ENCODE results near the gene DLG2. TPM values are rescaled to one million over a fixed set of nuclear protein-coding genes. Genes with fewer than 3 reads are reported as not detected.
"Not testable (repeated sequence)": the region's sequence is repeated elsewhere in the genome, so short reads cannot be mapped to it uniquely, and the experiment has no call there.

DLG2 gene
- total RNA-seq, 1 donor from 2014 or later, result 2.1 TPM

DNA sequence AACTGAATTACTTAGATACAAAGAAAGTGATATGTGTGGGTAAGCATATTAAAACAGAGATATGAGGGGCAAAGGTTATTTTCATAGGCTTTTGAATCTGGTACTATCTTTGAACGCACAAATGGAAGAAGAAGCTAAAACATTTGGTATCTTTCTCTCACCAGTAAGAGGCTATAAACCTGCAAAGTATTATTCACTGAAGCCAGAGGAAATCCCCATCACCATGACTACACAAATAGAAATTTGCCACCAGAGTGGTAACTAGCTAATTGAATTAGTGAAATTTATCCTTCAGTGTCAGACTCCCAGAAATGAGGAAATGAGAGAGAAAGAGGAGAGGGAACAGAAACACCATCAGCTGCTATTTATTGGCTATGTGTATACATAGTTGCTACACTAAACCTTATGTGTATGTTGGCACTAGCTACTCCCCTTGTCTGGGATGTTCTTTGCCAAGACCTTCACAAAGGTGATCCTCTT lies 503.4 kb downstream of the DLG2 start:
- Mint-ChIP-seq H3K36me3 (ENCODE audit: low read depth) (no peaks in the 10 kb centered on the region), H3K9me3 (peaks cover 10% of the 10 kb centered on the region), H3K27me3 (ENCODE audit: insufficient read depth) (no peaks in the 10 kb centered on the region), H3K27ac (no peak overlapping the region), H3K4me3 (no peak overlapping the region), H3K4me1 (ENCODE audit: low read depth) (no peaks in the 10 kb centered on the region)
- intact Hi-C loops (cut with micrococcal nuclease), result no loop called here
- no peak for DNase-seq (ENCODE audit: low spot score)

DNA sequence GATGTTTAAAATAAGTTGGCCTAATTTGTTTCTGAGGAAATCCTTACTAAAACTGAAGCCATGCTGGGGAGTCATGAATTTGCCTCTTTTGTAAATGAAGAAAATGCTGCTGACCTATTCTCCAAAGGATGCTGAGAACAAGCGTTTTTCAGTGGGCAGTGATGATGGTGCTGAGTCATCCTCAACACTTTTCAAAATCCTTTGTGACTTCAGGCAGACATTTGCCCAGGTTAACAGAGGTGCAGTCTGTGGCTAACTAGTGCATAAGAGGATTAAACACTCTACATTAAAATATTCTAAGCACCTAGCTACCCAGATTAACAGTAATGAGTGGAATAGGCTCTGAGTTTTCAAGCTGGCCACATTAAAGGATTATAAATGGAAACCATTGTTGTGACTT lies 509.0 kb downstream of the DLG2 start:
- Mint-ChIP-seq H3K27ac (no peak overlapping the region), H3K9me3 (peaks cover 11% of the 10 kb centered on the region), H3K36me3 (ENCODE audit: low read depth) (no peaks in the 10 kb centered on the region), H3K4me1 (ENCODE audit: low read depth) (no peaks in the 10 kb centered on the region), H3K27me3 (ENCODE audit: insufficient read depth) (no peaks in the 10 kb centered on the region), H3K4me3 (no peak overlapping the region)
- no peak for DNase-seq (ENCODE audit: low spot score)
- intact Hi-C loops (cut with micrococcal nuclease), result no loop called here

DNA sequence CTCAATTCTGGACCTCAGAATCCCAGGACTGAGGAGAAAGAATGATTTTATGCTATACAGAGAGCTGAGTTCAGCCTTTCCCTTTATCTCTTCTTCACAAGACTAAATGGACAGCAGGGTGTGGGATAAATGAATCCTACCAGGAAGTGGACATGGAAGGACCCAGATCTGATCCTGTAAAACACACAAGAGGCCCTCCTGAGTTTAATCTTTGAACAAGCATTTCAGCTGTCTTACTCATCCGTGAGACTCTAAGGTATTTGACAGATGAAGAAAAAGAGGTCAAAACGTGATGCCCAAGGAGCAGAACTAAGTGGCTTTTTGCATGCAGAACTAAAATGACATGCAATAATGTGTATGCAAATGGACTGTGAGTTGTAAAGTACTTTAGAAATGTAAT lies 511.3 kb downstream of the DLG2 start:
- Mint-ChIP-seq H3K4me3 (no peak overlapping the region), H3K27ac (no peak overlapping the region), H3K9me3 (peaks cover 5% of the 10 kb centered on the region), H3K4me1 (ENCODE audit: low read depth) (no peaks in the 10 kb centered on the region), H3K27me3 (ENCODE audit: insufficient read depth) (no peaks in the 10 kb centered on the region), H3K36me3 (ENCODE audit: low read depth) (no peaks in the 10 kb centered on the region)
- DNase-seq (ENCODE audit: low spot score), result no peak
- intact Hi-C loops (cut with micrococcal nuclease), result no loop called here

DNA sequence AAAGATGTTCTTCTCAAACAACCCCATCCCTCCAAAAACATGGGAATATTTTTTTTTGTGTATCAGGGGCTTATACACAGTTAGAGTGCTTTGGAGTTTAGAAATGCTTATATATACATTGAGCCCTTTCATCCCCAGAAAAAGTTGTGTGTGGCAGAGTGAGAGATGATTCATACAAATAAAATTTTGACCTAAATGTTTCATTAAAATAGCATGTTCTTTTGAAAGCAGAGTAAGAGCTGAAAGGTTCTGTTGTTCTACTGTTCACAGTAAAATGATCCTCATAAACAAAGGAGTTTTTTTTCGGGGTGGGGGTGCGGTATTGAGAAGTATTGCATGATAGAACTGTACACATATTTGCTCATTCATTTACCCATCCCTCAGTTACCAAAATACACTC lies 512.4 kb downstream of the DLG2 start:
- H3K9me3 Mint-ChIP-seq, result peaks cover 8% of the 10 kb centered on the region
- H3K27me3 Mint-ChIP-seq (ENCODE audit: insufficient read depth), result no peaks in the 10 kb centered on the region
- no peak overlapping the region for H3K27ac Mint-ChIP-seq
- no peaks in the 10 kb centered on the region for H3K36me3 Mint-ChIP-seq (ENCODE audit: low read depth)
- intact Hi-C loops (cut with micrococcal nuclease), result no loop called here
- no peak for DNase-seq (ENCODE audit: low spot score)
- H3K4me1 Mint-ChIP-seq (ENCODE audit: low read depth), result peaks cover 5% of the 10 kb centered on the region
- no peak overlapping the region for H3K4me3 Mint-ChIP-seq

DNA sequence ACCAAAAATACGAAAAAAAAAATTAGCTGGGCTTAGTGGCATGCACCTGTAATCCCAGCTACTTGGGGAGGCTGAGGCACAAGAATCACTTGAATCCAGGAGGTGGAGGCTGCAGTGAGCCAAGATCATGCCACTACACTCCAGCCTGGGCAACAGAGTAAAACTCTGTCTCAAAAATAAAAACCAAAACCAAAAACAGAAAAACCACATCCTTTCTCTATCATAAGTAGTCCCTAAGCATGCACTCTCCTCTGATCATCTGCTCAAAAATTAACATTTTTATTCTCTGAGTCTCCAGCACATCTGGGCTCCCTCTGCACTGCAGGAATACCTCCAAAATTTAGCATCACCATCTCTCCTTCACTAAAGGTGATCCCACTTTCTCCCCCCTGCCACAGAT lies 516.9 kb downstream of the DLG2 start:
- H3K4me3 Mint-ChIP-seq; intact Hi-C loops (cut with micrococcal nuclease); H3K36me3 Mint-ChIP-seq (ENCODE audit: low read depth); DNase-seq (ENCODE audit: low spot score); H3K27me3 Mint-ChIP-seq (ENCODE audit: insufficient read depth); H3K4me1 Mint-ChIP-seq (ENCODE audit: low read depth); H3K27ac Mint-ChIP-seq: not testable (repeated sequence)
- H3K9me3 Mint-ChIP-seq, result peaks cover 11% of the 10 kb centered on the region

DNA sequence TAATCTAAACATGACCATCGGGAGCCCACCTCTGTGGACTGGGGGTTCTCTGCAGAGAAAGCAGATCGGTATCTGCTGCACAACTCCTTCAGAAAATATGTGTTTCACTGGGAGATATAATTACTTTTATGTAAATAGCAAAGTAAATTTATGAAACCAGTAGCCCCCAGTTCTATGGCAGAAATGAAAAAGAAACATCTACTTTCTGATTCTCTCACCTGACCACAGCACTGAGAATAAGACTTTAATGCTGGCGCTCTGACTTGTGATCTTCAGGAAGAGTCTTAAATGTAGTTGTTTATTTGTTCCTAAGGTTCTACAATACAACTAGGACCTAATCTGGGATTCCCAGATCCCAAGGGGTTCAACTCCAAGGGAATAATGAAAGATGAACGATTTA lies 518.0 kb downstream of the DLG2 start:
- Mint-ChIP-seq H3K4me3 (no peak overlapping the region), H3K4me1 (ENCODE audit: low read depth) (peaks cover 5% of the 10 kb centered on the region), H3K9me3 (peaks cover 18% of the 10 kb centered on the region), H3K36me3 (ENCODE audit: low read depth) (no peaks in the 10 kb centered on the region), H3K27me3 (ENCODE audit: insufficient read depth) (no peaks in the 10 kb centered on the region), H3K27ac (no peak overlapping the region)
- intact Hi-C loops (cut with micrococcal nuclease), result loop anchor here (10.0 kb wide), 1 partner anchor 64 kb away; no protein-coding TSS in a partner anchor
- no peak for DNase-seq (ENCODE audit: low spot score)

DNA sequence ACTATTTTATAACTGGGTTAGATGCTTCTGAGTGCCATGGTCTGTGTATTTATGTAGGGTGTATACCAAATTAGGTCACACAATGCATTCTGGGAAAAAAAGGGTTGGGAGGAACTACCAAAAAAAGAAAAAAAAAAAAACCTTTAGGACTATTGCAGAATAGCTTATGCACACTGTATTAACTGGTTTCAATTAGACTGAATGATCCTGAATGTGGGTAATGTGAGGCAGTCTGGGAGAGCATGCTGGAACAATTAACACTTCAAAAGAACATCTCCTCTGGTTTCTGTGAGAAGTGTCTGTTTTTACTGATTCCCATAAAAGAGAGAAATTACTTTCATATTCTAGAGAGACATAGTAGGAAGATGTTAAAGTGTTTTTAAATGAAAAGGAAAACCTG lies 521.3 kb downstream of the DLG2 start:
- Mint-ChIP-seq H3K27ac (no peak overlapping the region), H3K36me3 (ENCODE audit: low read depth) (no peaks in the 10 kb centered on the region), H3K27me3 (ENCODE audit: insufficient read depth) (no peaks in the 10 kb centered on the region), H3K4me1 (ENCODE audit: low read depth) (peaks cover 5% of the 10 kb centered on the region), H3K4me3 (no peak overlapping the region), H3K9me3 (peaks cover 14% of the 10 kb centered on the region)
- intact Hi-C loops (cut with micrococcal nuclease), result loop anchor here (10.0 kb wide), 1 partner anchor 61 kb away; no protein-coding TSS in a partner anchor
- DNase-seq (ENCODE audit: low spot score), result no peak

DNA sequence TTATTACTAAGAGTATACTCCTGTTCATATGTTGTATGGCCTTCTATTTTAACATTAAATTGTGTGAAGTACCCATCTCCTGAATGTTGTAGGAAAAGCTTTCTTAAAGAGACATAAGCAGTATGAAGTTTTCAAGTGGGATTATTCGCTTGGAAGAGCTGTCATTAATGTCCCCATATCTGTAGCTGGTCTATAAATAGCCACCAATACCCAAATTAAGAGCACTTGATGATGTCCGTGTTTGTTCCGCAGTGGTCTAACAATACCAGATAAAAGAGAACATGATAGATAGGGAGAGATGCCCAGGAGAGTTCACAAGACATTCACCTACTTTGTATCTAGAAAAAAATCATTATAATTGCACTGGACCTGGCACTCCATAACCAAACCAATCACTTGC lies 527.6 kb downstream of the DLG2 start:
- Mint-ChIP-seq H3K9me3 (peaks cover 31% of the 10 kb centered on the region), H3K36me3 (ENCODE audit: low read depth) (no peaks in the 10 kb centered on the region), H3K4me3 (no peak overlapping the region), H3K27ac (no peak overlapping the region), H3K4me1 (ENCODE audit: low read depth) (no peaks in the 10 kb centered on the region), H3K27me3 (ENCODE audit: insufficient read depth) (no peaks in the 10 kb centered on the region)
- intact Hi-C loops (cut with micrococcal nuclease), result no loop called here
- no peak for DNase-seq (ENCODE audit: low spot score)

DNA sequence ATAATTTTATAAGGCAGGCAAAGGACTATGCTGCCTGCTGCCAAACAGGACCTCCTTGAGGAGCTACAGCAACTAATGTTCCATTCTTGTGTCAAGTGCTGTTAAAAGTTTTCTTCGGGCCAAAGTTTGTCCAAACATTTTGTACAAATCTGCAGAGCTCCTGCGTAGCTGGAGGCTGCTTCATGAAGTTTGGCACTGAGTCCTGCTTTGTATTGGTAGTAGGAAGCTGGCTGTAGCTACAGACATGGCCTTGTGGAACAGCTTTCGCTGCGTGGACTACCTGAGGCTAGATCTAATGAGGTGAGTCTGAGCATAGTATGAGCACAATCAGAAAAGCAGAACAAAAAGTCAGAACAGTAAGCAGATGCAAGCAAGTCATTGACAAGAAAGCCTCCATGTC lies 528.1 kb downstream of the DLG2 start:
- Mint-ChIP-seq H3K36me3 (ENCODE audit: low read depth) (no peaks in the 10 kb centered on the region), H3K27ac (no peak overlapping the region), H3K27me3 (ENCODE audit: insufficient read depth) (no peaks in the 10 kb centered on the region), H3K9me3 (peaks cover 28% of the 10 kb centered on the region), H3K4me3 (no peak overlapping the region), H3K4me1 (ENCODE audit: low read depth) (no peaks in the 10 kb centered on the region)
- no peak for DNase-seq (ENCODE audit: low spot score)
- intact Hi-C loops (cut with micrococcal nuclease), result no loop called here

DNA sequence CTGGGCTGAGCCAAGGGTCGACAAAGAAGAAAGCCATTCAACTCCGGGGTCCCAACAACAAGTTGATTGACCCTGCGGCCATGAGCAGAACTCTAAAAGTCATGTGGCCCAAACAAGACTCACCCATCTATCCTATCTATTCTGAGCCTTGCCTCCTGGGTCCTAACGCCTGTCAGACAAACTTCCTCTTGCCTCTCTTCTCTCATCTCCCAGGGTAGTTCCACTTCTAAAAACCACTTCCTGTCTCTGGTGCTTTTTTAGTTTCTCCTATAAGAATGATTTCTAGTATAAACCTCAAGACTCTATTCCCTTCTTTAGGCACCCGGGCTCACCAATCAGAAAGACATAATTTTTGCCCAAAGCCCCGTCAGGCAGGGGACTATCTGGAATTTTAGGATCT lies 530.2 kb downstream of the DLG2 start:
- Mint-ChIP-seq H3K36me3 (ENCODE audit: low read depth) (no peaks in the 10 kb centered on the region), H3K27me3 (ENCODE audit: insufficient read depth) (no peaks in the 10 kb centered on the region), H3K27ac (no peak overlapping the region), H3K4me3 (no peak overlapping the region), H3K4me1 (ENCODE audit: low read depth) (no peaks in the 10 kb centered on the region), H3K9me3 (peaks cover 35% of the 10 kb centered on the region)
- no peak for DNase-seq (ENCODE audit: low spot score)
- intact Hi-C loops (cut with micrococcal nuclease), result no loop called here

DNA sequence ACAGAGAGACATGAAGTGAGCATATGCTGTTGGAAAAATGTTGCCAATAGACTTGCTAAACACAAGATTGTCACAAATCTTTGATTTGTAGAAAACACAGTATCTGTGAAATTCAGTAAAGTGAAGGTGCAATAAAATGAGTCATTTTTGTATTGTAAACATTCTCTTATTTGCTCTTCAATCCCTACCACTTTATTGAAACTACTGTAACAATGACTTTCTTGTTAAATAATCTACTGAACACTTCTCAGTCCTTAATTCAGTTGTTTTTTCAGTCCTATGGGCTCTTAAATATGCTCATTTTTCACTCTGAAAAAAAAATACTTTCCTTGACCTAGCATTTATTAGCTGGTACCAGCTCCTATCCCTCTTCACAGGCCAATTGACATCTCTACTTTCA lies 531.9 kb downstream of the DLG2 start:
- Mint-ChIP-seq H3K36me3 (ENCODE audit: low read depth) (no peaks in the 10 kb centered on the region), H3K27ac (no peak overlapping the region), H3K4me1 (ENCODE audit: low read depth) (no peaks in the 10 kb centered on the region), H3K4me3 (no peak overlapping the region), H3K9me3 (peaks cover 48% of the 10 kb centered on the region), H3K27me3 (ENCODE audit: insufficient read depth) (no peaks in the 10 kb centered on the region)
- intact Hi-C loops (cut with micrococcal nuclease), result no loop called here
- DNase-seq (ENCODE audit: low spot score), result no peak

DNA sequence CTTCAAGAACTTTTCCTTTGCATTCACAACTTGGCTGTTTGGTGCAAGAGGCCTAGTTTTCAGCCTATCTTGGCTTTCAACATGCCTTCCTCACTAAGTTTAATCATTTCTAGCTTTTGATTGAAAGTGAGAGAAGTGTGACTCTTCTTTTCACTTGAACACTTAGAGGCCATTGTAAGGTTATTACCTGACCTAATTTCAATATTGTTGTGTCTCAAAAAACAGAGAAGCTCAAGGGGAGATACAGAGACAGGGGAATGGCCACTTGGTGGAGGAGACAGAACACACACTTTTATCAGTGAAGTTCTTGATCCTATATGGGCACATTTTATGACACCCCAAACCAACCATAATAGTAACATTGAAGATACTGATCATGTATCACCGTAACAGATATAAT lies 532.3 kb downstream of the DLG2 start:
- peaks cover 49% of the 10 kb centered on the region for H3K9me3 Mint-ChIP-seq
- H3K4me3 Mint-ChIP-seq, result no peak overlapping the region
- intact Hi-C loops (cut with micrococcal nuclease), result no loop called here
- no peak overlapping the region for H3K27ac Mint-ChIP-seq
- no peaks in the 10 kb centered on the region for H3K36me3 Mint-ChIP-seq (ENCODE audit: low read depth)
- no peaks in the 10 kb centered on the region for H3K4me1 Mint-ChIP-seq (ENCODE audit: low read depth)
- DNase-seq (ENCODE audit: low spot score), result no peak
- H3K27me3 Mint-ChIP-seq (ENCODE audit: insufficient read depth), result no peaks in the 10 kb centered on the region

DNA sequence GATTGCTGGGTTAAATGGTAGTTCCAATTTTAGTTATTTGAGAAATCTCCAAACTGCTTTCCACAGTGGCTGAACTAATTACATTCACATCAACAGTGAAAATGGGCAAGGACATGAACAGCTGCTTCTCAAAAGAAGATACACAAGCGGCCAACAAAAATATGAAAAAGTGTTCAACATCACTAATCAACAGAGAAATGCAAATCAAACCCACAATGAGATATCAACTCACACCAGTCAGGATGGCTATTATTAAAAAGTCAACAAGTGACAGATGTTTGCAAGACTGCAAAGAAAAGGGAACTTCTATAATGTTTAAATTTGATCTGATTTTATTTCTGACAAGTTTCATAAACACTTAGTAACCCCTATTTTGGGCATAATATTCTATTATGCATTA lies 537.5 kb downstream of the DLG2 start:
- Mint-ChIP-seq H3K9me3 (peaks cover 34% of the 10 kb centered on the region), H3K27me3 (ENCODE audit: insufficient read depth) (no peaks in the 10 kb centered on the region), H3K36me3 (ENCODE audit: low read depth) (no peaks in the 10 kb centered on the region), H3K4me3 (no peak overlapping the region), H3K27ac (no peak overlapping the region), H3K4me1 (ENCODE audit: low read depth) (no peaks in the 10 kb centered on the region)
- intact Hi-C loops (cut with micrococcal nuclease), result no loop called here
- no peak for DNase-seq (ENCODE audit: low spot score)

DNA sequence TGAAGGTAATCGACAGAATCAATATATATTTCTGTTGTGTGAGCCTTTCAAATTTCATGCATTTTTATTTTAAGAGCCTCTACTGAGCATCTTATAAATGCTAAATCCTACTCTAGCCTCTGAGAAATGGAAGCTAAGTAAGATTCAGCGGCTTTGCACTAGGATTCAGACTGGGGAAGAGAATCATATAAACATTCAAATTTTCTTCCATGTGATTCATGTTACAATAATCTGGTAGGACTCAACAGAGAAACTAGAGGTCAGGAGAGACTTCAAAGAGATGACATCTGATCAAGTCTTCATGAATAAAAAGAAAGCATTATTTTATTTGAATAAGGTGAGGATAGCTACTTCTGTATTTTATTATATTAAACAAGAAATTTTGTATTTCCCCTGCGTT lies 538.9 kb downstream of the DLG2 start:
- H3K36me3 Mint-ChIP-seq (ENCODE audit: low read depth), result no peaks in the 10 kb centered on the region
- H3K27me3 Mint-ChIP-seq (ENCODE audit: insufficient read depth), result no peaks in the 10 kb centered on the region
- H3K9me3 Mint-ChIP-seq, result peaks cover 31% of the 10 kb centered on the region
- H3K4me3 Mint-ChIP-seq, result no peak overlapping the region
- intact Hi-C loops (cut with micrococcal nuclease), result no loop called here
- DNase-seq (ENCODE audit: low spot score), result no peak
- no peaks in the 10 kb centered on the region for H3K4me1 Mint-ChIP-seq (ENCODE audit: low read depth)
- H3K27ac Mint-ChIP-seq, result no peak overlapping the region
